ENCODE data around the gene ONECUT3.
"Not testable (repeated sequence)": the region's sequence is repeated elsewhere in the genome, so short reads cannot be mapped to it uniquely, and the experiment has no call there.

The ONECUT3 gene

GRCh38 chr19:1752757-1753728, at the start of gene ONECUT3:
Gene ONECUT3 (plus strand): TSS chr19:1753506. CDS start chr19:1753663, 157 bp downstream.
- no peak for DNase-seq

- no peak for DNase-seq
Measured at GRCh38 chr19:1704339-1704738, 49.0 kb upstream of the ONECUT3 start.

- DNase-seq: no peak
Measured at GRCh38 chr19:1705367-1705766, 47.9 kb upstream of the ONECUT3 start.

DNA sequence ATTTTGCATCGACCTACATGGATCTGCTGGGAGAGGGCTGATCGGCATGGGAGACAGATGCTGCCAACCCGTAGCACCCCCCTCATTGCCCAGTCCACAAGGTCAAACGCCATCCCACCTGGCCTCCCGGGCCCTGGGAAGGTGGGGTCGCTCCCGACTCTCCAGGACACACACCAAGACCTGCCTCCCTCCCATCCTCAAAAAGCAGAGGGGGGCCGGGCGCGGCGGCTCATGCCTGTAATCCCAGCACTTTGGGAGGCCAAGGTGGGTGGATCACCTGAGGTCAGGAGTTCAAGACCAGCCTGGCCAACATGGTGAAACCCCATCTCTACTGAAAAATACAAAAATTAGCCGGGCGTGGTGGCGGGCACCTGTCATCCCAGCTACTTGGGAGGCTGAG, 46.7 kb upstream of the ONECUT3 start:
- DNase-seq: not testable (repeated sequence)

DNA sequence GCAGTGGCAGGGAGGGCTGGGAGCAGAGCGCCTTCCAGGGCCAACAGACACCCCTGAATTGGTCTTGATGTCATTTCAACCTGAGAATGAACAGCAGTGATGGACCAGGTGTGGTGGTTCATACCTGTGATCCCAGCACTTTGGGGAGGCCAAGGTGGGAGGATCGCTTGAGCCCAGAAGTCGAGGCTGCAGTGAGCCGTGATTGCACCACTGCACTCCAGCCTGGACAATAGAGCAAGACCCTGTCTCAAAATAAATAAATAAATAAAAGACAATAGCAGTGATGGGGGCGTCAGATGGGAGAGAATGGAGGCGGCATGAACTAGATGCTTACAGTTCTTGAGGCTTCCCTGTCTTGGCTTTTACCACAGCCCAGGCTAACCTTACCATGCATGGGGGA, 46.1 kb upstream of the ONECUT3 start:
- no peak for DNase-seq

GRCh38 chr19:1713170-1713569, 40.1 kb upstream of the ONECUT3 start:
- no peak for DNase-seq

DNA sequence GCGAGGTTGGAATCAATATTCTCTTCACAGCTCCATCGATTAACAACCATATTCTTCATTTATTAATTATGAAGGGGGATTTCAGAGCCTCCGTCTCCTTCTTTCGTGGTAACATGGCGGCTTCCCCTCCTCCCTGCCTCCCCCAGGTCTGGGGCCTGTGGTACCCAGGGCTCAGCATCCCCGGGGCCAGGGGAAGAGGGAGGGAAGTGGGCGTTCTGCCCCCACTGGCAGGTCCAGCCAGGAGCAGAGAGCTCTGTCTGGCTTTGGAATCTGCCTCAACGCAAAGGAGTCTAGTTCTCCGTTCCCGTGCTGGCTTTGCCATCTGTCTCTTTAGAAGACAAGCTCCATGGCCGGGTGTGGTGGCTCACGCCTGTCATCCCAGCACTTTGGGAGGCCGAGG, 37.8 kb upstream of the ONECUT3 start:
- DNase-seq: no peak

DNA sequence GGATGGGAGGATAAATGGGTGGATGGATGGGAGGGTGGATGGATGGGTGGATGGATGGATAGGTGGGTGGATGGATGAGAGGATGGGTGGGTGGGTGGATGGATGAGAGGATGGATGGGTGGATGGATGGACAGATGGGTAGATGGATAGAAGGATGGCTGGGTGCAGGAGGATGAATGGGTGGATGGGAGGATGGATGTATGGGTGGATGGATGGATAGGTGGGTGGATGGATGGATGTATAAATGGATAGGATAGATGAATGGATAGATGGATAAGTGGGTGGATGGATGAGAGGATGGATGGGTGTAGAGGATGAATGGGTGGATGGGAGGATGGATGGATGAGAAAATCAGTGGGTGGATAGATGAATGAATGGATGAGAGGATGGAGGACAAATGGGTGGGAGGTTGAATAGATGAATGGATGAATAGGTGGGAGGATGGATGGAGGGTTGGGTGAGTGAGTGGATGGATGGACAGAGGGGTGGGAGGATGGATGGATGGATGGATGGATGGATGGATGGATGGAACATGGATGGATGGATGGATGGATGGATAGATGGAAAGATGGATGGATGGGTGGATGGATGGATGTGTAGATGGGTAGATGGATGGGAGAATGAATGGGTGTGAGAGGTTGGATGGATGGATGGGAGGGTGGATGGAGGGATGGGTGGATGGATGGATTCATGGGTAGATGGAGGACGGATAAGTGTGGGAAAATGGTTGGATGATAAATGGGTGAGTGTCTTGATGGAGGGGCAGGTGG, 35.9 kb upstream of the ONECUT3 start:
- no peak for DNase-seq

DNA sequence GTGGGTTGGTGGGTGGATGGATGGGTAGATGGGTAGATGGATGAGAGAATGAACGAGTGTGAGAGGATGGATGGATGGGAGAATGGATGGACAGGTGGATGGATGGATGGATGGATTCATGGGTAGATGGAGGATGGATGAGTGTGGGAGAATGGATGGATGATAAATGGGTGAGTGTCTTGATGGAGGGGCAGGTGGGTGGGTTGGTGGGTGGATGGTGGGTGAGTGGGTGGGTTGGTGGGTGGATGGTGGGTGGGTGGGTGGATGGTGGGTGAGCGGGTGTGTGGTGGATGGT, 35.4 kb upstream of the ONECUT3 start:
- no peak for DNase-seq

GRCh38 chr19:1718420-1719291, 34.6 kb upstream of the ONECUT3 start:
- DNase-seq: no peak

GRCh38 chr19:1719519-1719918, 33.8 kb upstream of the ONECUT3 start:
- no peak for DNase-seq

DNA sequence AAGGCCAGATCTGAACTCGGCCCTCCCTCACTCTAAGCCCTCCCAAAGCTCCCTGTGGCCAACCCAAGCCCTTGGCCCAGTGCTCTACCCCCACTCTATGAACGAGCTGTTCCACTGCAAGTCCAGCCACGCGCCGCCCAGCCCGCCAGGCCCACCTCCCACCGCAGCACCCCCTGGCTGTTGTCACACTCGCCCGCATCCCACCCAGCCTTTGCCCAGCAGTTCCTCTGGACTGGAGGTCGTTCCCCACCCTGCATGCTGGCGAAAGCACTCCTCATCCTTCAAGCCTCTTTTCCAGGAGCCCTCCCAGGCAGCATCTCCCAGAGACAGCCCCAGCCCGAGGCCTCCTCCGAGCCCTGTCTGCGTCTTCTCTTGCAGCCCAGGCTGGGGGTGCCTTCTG, 33.1 kb upstream of the ONECUT3 start:
- no peak for DNase-seq

DNA sequence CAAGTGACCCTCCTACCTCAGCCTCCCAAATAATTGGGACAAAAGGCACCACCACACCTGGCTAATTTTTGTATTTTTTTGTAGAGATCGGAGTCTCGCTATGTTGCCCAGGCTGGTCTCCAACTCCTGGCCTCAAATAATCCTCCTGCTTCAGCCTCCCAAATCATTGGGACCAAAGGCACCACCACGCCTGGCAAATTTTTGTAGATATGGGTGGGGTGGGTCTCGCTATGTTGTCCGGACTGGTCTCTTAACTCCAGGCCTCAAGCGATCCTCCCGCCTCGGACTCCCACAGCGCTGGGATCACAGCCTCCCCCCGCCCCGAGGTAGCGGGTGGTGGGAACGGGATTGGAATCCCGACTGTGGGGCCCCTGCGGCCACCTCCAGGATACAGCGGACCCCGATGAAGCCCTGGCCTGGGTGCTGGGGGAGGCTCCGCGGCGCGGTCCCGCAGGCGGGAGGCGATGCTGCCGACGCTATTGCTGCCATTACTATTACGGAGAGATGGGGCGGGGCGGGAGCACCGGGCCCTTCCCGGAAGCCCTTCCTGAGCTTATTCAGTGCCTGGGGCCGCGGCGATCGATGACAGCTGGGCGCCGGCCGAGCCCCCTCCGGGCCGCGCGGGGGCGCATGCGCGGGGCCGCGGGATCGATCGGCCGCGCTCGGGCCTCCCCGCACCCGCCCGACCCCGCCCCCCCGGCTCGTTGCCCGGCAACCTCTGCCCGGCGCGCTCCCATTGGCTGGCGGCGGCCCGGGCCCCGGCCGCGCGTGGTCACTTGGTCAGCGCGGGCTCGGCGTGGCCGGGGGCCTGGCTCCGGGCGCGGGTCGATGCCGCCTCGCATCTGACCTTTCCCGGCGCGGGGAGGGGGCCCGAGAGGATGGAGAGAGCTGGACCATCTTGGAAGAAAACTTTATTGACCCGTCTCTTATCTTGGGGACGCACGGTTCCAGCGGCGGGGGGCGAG, 27.9 kb upstream of the ONECUT3 start:
- no peak for DNase-seq

DNA sequence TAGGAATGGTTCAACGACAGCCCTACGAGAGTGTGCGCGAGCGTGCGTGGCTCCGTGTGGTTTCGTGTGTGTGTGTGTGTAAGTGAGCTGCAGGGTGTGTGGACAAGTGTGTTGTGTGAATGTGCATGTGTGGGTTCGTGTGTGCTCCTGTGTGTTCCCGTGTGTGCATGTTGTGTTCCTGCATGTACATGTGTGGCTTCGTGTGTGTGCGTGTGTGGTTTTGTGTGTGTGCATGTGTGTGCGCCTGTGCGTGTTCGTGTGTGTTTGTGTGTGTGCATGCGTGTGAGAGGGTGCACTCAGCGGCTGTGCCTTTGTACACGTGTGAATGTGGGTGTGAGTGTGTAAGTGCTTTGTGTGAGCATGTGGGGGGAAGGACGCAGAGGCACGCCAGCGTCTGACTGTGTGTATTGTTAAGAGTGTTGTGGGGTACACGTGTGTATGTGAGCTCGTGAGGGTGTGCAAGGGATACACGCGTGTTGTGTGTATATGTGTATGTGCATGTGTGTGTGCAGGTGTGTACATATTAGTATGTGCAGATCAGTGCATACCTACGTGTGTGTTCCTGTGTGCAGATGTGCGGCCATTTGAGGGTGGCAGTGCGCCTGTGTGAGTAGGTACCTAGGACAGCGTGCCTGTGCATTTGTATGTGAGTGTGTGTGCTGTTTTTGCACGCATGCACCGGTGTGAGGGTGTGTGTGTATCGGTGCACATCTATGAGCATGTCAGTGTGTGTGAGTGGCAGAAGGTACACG, 24.3 kb upstream of the ONECUT3 start:
- no peak for DNase-seq

GRCh38 chr19:1729568-1729925, 23.8 kb upstream of the ONECUT3 start:
- no peak for DNase-seq

- no peak for DNase-seq
Measured at GRCh38 chr19:1730157-1730556, 23.1 kb upstream of the ONECUT3 start.

DNA sequence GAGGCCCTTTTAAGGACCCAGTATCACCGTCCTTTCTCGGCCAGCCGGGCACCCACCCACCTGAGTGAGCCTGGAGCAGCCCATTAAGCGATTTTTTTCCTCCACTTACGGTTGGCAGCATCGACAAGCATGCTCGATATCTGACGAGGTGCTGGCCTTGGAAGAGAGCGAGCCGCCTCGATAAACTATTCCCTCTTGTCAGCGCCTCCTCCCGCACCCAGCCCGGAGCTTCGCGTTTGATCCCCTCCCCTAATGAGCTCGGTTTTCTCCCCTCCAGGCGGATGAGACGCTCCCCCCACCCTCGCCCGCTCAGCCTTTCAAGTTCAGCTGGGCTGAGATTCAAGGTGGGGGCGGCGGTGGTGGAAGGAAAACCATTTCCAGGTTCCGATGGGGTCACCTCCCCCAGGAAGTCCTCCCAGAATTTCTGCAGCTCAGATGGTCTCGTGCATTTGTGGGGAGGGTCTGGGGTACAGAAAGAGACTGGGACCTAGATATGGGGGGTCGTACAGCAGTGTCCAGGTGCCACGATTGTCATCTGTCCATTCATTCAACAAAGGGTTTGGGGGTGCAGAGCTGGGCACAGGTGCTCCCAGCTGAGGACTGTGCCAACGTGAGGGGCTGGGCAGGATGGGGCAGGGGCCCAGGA, 18.9 kb upstream of the ONECUT3 start:
- DNase-seq: no peak

DNA sequence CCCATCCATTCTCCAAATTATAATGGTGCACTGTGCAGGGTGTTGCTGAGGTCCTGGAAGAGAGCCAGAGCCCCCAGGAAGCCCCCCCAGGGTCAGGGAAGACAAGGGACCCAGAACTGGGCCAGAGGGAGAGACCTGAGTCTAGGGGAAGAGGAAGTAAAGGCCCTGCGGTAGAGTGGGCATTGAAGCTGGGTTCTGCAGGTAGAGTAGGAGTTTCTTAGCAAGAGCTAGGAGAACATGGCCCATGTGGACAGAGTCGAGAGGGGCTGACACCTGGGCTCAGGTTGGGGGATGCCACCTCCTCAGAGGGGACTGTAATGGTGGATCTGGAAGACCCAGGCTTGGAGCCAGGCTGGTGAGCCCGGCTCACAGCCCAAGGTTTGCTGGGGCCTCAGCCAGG, 17.0 kb upstream of the ONECUT3 start:
- DNase-seq: no peak

GRCh38 chr19:1736927-1737326, 16.4 kb upstream of the ONECUT3 start:
- DNase-seq: no peak

DNA sequence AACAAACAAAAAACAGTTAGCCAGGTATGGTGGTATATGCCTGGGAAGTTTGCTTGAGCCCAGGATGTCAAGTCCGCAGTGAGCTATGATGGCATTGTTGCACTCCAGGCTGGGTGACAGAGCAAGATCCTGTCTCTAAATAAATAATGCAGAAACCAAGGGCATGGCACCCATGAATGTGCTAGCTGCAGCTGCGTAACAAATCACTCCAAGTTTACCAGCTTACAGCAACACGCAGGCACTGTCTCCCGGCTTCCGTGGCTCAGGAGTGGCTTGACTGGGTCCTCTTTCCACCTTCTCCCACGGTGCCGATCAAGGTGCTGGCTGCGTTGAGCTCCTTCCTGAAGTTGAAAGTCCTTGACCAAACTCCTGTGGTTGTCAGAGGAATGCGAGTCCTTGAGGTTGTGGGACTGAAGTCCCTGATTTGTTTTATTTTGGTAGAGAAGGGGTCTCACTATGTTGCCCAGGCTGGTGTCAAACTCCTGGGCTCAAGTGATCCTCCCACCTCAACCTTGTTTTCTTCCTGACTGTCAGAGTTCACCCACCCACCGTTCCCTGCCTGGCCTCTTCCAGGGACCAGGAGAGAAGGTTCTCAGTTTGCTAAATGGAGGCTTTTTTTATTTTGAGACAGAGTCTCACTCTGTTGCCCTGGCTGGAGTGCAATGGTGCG, 13.2 kb upstream of the ONECUT3 start:
- DNase-seq: no peak

All from activated effector memory CD4-positive, alpha-beta T cell treated with Interleukin-2 at 50 U/mL for 16 hours (primary cell).